Esophagus muscularis mucosa (tissue), 3 donors: Measurements from ENCODE around the gene IGF2R.

ENCODE experiments used
- CTCF ChIP-seq, 3 experiments: fragments of 200-600 bp in 2 of 3; fragments of 450-650 bp in 1 of 3; sonication (generic) in 2 of 3; IDR thresholded peaks; one replicate each; pipeline ENCODE4 v1.5.1; 2017 to 2019; ENCODE audit warnings: antibody characterized with exemption in 3 of 3, mild to moderate bottlenecking in 2 of 3, moderate library complexity in 1 of 3
- POLR2A ChIP-seq: fragments of 450-650 bp; IDR thresholded peaks from one replicate; pipeline ENCODE4 v1.6.1; 2017; ENCODE audit warnings: antibody characterized with exemption, moderate library complexity, mild to moderate bottlenecking, low read depth

DNA sequence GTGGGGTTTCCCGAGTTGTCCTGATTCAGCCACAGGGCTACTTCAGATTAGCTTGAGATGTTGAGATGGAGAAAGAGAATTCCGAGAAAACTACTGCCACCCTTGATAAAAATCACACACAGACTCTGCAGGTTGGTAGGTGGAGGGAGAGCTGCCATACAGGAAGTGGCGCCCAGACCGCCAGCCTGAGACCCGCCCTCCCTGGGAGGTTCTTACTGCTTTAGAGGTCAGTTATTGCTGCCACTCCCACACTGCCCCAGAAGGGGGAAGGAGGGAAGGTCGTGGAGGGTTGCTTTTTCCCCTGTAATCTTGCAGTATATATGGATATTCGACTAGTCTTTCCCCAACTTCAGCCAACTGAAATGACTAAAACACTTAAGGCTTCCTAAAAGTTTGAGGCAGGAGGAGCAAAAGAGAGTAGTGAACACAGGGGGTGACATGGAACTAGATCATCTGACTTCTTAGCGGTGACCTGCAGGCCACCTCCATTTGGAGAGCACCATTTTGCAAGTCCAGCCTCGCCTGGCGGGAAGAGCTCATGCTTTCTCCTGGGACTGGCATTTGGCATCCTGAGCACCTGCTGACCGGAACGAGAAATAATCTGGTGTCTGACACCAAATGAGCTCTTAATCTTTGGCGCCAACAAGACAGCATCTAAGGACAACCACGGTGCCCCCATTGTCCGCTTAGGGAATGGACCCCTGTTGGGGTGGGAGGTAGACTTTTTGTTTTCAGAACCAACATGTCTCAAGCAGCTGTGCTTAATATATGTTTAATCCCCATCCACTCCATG lies 117.0 kb downstream of the IGF2R start:
- no peak for TF ChIP-seq CTCF (IDR thresholded peaks at IDR 0.05)
- TF ChIP-seq POLR2A = no peak
